ELR (cell line): ENCODE data around the gene LCK.

ENCODE experiments used
- DNase-seq: peaks from one replicate; pipeline ENCODE4 v3.0.0-alpha.2; 2015; ENCODE audit warnings: low read depth

Gene LCK

GRCh38 chr1:32327204-32327603, 76.1 kb downstream of the LCK start:
- no peak for DNase-seq

GRCh38 chr1:32329931-32330466, 78.9 kb downstream of the LCK start:
- DNase-seq = no peak

- no peak for DNase-seq
Measured at GRCh38 chr1:32330558-32331151, 79.6 kb downstream of the LCK start.

GRCh38 chr1:32331549-32331948, 80.5 kb downstream of the LCK start:
- DNase-seq = no peak

GRCh38 chr1:32332290-32333079, 81.4 kb downstream of the LCK start:
- DNase-seq = no peak

- no peak for DNase-seq
Measured at GRCh38 chr1:32333251-32333963, 82.3 kb downstream of the LCK start.

GRCh38 chr1:32334274-32334861, 83.3 kb downstream of the LCK start:
- no peak for DNase-seq

- peak; percentile 70 for DNase-seq
Measured at GRCh38 chr1:32334864-32335534, 83.9 kb downstream of the LCK start.

GRCh38 chr1:32335535-32335789, 84.4 kb downstream of the LCK start:
- no peak for DNase-seq
